Activated naive CD8-positive, alpha-beta T cell treated with anti-CD3 and anti-CD28 coated beads, Interleukin-2, amount 50 U/mL, for 24 hours (primary cell): Measurements from ENCODE around the gene CAPNS2.

Experiments
- ATAC-seq: fragments of 150-1000 bp; cut with Tn5 transposase; one replicate; pipeline ENCODE4 v1.10.0; 2021
- DNase-seq: peaks from one replicate; pipeline ENCODE4 v3.0.0; 2021
- H3K27ac Mint-ChIP-seq: one replicate; pipeline ENCODE4 v1.8.0; 2021; ENCODE audit warnings: mild to moderate bottlenecking, mixed read lengths
- H3K27me3 Mint-ChIP-seq: one replicate; pipeline ENCODE4 v1.8.0; 2021; ENCODE audit warnings: mixed read lengths
- H3K36me3 Mint-ChIP-seq: one replicate; pipeline ENCODE4 v1.8.0; 2021; ENCODE audit warnings: low read depth, mixed read lengths
- H3K4me1 Mint-ChIP-seq: one replicate; pipeline ENCODE4 v1.8.0; 2021; ENCODE audit warnings: mixed read lengths
- H3K4me3 Mint-ChIP-seq: one replicate; pipeline ENCODE4 v1.8.0; 2021; ENCODE audit warnings: mild to moderate bottlenecking, moderate library complexity, mixed read lengths
- H3K9me3 Mint-ChIP-seq: one replicate; pipeline ENCODE4 v1.8.0; 2021; ENCODE audit warnings: mixed read lengths

CAPNS2 gene

GRCh38 chr16:55557186-55557585, 9.3 kb upstream of the CAPNS2 start:
- Mint-ChIP-seq H3K9me3 (no peaks in the 10 kb centered on the region), H3K4me3 (no peak overlapping the region), H3K27ac (no peak overlapping the region), H3K36me3 (no peaks in the 10 kb centered on the region), H3K27me3 (peaks cover 2% of the 10 kb centered on the region), H3K4me1 (no peaks in the 10 kb centered on the region)
- DNase-seq (no peak), ATAC-seq (no peak)

- no peak overlapping the region for H3K4me3 Mint-ChIP-seq
- ATAC-seq (no peak), DNase-seq (no peak)
- H3K27ac Mint-ChIP-seq: no peak overlapping the region
- peaks cover 2% of the 10 kb centered on the region for H3K27me3 Mint-ChIP-seq
- no peaks in the 10 kb centered on the region for H3K4me1 Mint-ChIP-seq
- H3K36me3 Mint-ChIP-seq: no peaks in the 10 kb centered on the region
- H3K9me3 Mint-ChIP-seq: no peaks in the 10 kb centered on the region
Measured at GRCh38 chr16:55559233-55559632, 7.3 kb upstream of the CAPNS2 start.

- no peak overlapping the region for H3K27ac Mint-ChIP-seq
- no peak for DNase-seq
- no peak overlapping the region for H3K4me3 Mint-ChIP-seq
- no peaks in the 10 kb centered on the region for H3K4me1 Mint-ChIP-seq
- no peaks in the 10 kb centered on the region for H3K36me3 Mint-ChIP-seq
- no peak for ATAC-seq
- H3K9me3 Mint-ChIP-seq: no peaks in the 10 kb centered on the region
- H3K27me3 Mint-ChIP-seq: peaks cover 2% of the 10 kb centered on the region
Measured at GRCh38 chr16:55559933-55560516, 6.5 kb upstream of the CAPNS2 start.

- Mint-ChIP-seq H3K27me3 (peaks cover 2% of the 10 kb centered on the region), H3K36me3 (no peaks in the 10 kb centered on the region), H3K27ac (no peak overlapping the region), H3K4me3 (no peak overlapping the region), H3K9me3 (no peaks in the 10 kb centered on the region), H3K4me1 (no peaks in the 10 kb centered on the region)
- DNase-seq (no peak), ATAC-seq (no peak)
Measured at GRCh38 chr16:55561319-55561848, 5.1 kb upstream of the CAPNS2 start.

GRCh38 chr16:55562936-55563335, 3.5 kb upstream of the CAPNS2 start:
- Mint-ChIP-seq H3K4me3 (no peak overlapping the region), H3K9me3 (no peaks in the 10 kb centered on the region), H3K36me3 (no peaks in the 10 kb centered on the region), H3K4me1 (no peaks in the 10 kb centered on the region), H3K27ac (no peak overlapping the region), H3K27me3 (peaks cover 2% of the 10 kb centered on the region)
- DNase-seq (no peak), ATAC-seq (no peak)

GRCh38 chr16:55563797-55564196, 2.7 kb upstream of the CAPNS2 start:
- DNase-seq (no peak), ATAC-seq (no peak)
- no peak overlapping the region for H3K27ac Mint-ChIP-seq
- no peaks in the 10 kb centered on the region for H3K36me3 Mint-ChIP-seq
- H3K4me1 Mint-ChIP-seq: no peaks in the 10 kb centered on the region
- H3K4me3 Mint-ChIP-seq: no peak overlapping the region
- H3K9me3 Mint-ChIP-seq: no peaks in the 10 kb centered on the region
- H3K27me3 Mint-ChIP-seq: peaks cover 2% of the 10 kb centered on the region

GRCh38 chr16:55565086-55565485, 1.4 kb upstream of the CAPNS2 start:
- ATAC-seq (no peak), DNase-seq (no peak)
- H3K4me1 Mint-ChIP-seq: no peaks in the 10 kb centered on the region
- H3K9me3 Mint-ChIP-seq: no peaks in the 10 kb centered on the region
- H3K4me3 Mint-ChIP-seq: no peak overlapping the region
- H3K27me3 Mint-ChIP-seq: peaks cover 2% of the 10 kb centered on the region
- no peaks in the 10 kb centered on the region for H3K36me3 Mint-ChIP-seq
- H3K27ac Mint-ChIP-seq: no peak overlapping the region

GRCh38 chr16:55567382-55567781, 898 bp downstream of the CAPNS2 start:
- Mint-ChIP-seq H3K36me3 (no peaks in the 10 kb centered on the region), H3K9me3 (no peaks in the 10 kb centered on the region), H3K4me3 (no peak overlapping the region), H3K27ac (no peak overlapping the region), H3K27me3 (no peaks in the 10 kb centered on the region), H3K4me1 (no peaks in the 10 kb centered on the region)
- ATAC-seq (no peak), DNase-seq (no peak)

- Mint-ChIP-seq H3K27me3 (no peaks in the 10 kb centered on the region), H3K36me3 (no peaks in the 10 kb centered on the region), H3K27ac (no peak overlapping the region), H3K9me3 (no peaks in the 10 kb centered on the region), H3K4me1 (no peaks in the 10 kb centered on the region), H3K4me3 (no peak overlapping the region)
- ATAC-seq (no peak), DNase-seq (no peak)
Measured at GRCh38 chr16:55568207-55568606, 1.7 kb downstream of the CAPNS2 start.

- H3K27ac Mint-ChIP-seq: no peak overlapping the region
- no peak for DNase-seq
- no peaks in the 10 kb centered on the region for H3K9me3 Mint-ChIP-seq
- H3K4me3 Mint-ChIP-seq: no peak overlapping the region
- H3K27me3 Mint-ChIP-seq: peaks cover 2% of the 10 kb centered on the region
- H3K36me3 Mint-ChIP-seq: no peaks in the 10 kb centered on the region
- no peaks in the 10 kb centered on the region for H3K4me1 Mint-ChIP-seq
- ATAC-seq: no peak
Measured at GRCh38 chr16:55569025-55569424, 2.5 kb downstream of the CAPNS2 start.

GRCh38 chr16:55570159-55570558, 3.7 kb downstream of the CAPNS2 start:
- peaks cover 2% of the 10 kb centered on the region for H3K4me1 Mint-ChIP-seq
- no peak overlapping the region for H3K27ac Mint-ChIP-seq

GRCh38 chr16:55571191-55571897, 4.9 kb downstream of the CAPNS2 start:
- no peak for DNase-seq
- peaks cover 2% of the 10 kb centered on the region for H3K27me3 Mint-ChIP-seq
- no peak for ATAC-seq
- H3K9me3 Mint-ChIP-seq: no peaks in the 10 kb centered on the region
- no peak overlapping the region for H3K27ac Mint-ChIP-seq
- no peaks in the 10 kb centered on the region for H3K36me3 Mint-ChIP-seq
- no peak overlapping the region for H3K4me3 Mint-ChIP-seq
- H3K4me1 Mint-ChIP-seq: peaks cover 2% of the 10 kb centered on the region

More at GRCh38 chr16:55570159-55570558, 3.7 kb downstream of the CAPNS2 start:
- peaks cover 2% of the 10 kb centered on the region for H3K27me3 Mint-ChIP-seq
- H3K4me3 Mint-ChIP-seq: no peak overlapping the region
- H3K36me3 Mint-ChIP-seq: no peaks in the 10 kb centered on the region
- DNase-seq (no peak), ATAC-seq (no peak)
- no peaks in the 10 kb centered on the region for H3K9me3 Mint-ChIP-seq

GRCh38 chr16:55572439-55572838, 6.0 kb downstream of the CAPNS2 start:
- no peaks in the 10 kb centered on the region for H3K36me3 Mint-ChIP-seq
- no peak for ATAC-seq
- no peaks in the 10 kb centered on the region for H3K9me3 Mint-ChIP-seq
- H3K27ac Mint-ChIP-seq: no peak overlapping the region
- DNase-seq: no peak
- H3K4me1 Mint-ChIP-seq: peaks cover 2% of the 10 kb centered on the region
- no peak overlapping the region for H3K4me3 Mint-ChIP-seq
- peaks cover 2% of the 10 kb centered on the region for H3K27me3 Mint-ChIP-seq

GRCh38 chr16:55574811-55575210, 8.3 kb downstream of the CAPNS2 start:
- no peak for DNase-seq
- Mint-ChIP-seq H3K27ac (no peak overlapping the region), H3K4me1 (peaks cover 2% of the 10 kb centered on the region)

GRCh38 chr16:55575496-55575895, 9.0 kb downstream of the CAPNS2 start:
- ATAC-seq: no peak
- no peaks in the 10 kb centered on the region for H3K9me3 Mint-ChIP-seq
- no peak overlapping the region for H3K4me3 Mint-ChIP-seq

More at GRCh38 chr16:55574811-55575210, 8.3 kb downstream of the CAPNS2 start:
- Mint-ChIP-seq H3K27me3 (peaks cover 2% of the 10 kb centered on the region), H3K4me3 (no peak overlapping the region), H3K9me3 (no peaks in the 10 kb centered on the region), H3K36me3 (no peaks in the 10 kb centered on the region)
- ATAC-seq: no peak

More at GRCh38 chr16:55575496-55575895, 9.0 kb downstream of the CAPNS2 start:
- peaks cover 2% of the 10 kb centered on the region for H3K4me1 Mint-ChIP-seq
- H3K36me3 Mint-ChIP-seq: no peaks in the 10 kb centered on the region
- no peak overlapping the region for H3K27ac Mint-ChIP-seq
- H3K27me3 Mint-ChIP-seq: peaks cover 2% of the 10 kb centered on the region
- DNase-seq: no peak
